K562 (cell line): ENCODE results near the gene ZNF280D. TPM values are rescaled to one million over a fixed set of nuclear protein-coding genes. Genes with fewer than 3 reads are reported as not detected.

Experiments used
- ATAC-seq: fragments of 200-7000 bp; cut with Tn5 transposase; 3 replicates; pipeline ENCODE4 v1.9.1; 2020; ENCODE audit warnings: moderate library complexity
- BruUV-seq: library from RNA; stranded (reverse); fragments of 400-500 nt; replicated peaks from 2 replicates; lab custom pipeline; 2021; lab: Mats Ljungman, UMichigan
- CTCF ChIA-PET: fragments of 300-600 bp; formaldehyde crosslinking; extraction: SDS; loops from one replicate; lab custom pipeline; 2021; ENCODE audit warnings: low intra/inter-chr PET ratio; lab: Yijun Ruan, JAX
- POLR2A ChIA-PET: fragments of 300-600, 350-650 bp; sonication (Branson Sonifier 250); formaldehyde crosslinking; extraction: SDS; loops from one replicate; lab custom pipeline; 2021; ENCODE audit warnings: antibody characterized with exemption, inconsistent platforms; lab: Yijun Ruan, JAX
- DNase-seq, 4 experiments: peaks; one replicate each; pipeline versions ENCODE4 v3.0.0 to v3.0.0-alpha.2; 2011 to 2018; ENCODE audit warnings: low spot score in 3 of 4, mixed read lengths in 3 of 4; ENCODE audit errors: extremely low read depth in 1 of 4
- FAIRE-seq: peaks from 2 replicates; lab custom pipeline; 2011; peaks lifted over from hg19 to GRCh38; lab: Jason Lieb, UNC
- H2AFZ ChIP-seq: 2 replicates; pipeline ENCODE4 v1.6.0; 2011; ENCODE audit warnings: low read depth, low read length, control low read depth, inconsistent platforms
- H3K27ac ChIP-seq: fragments of 200-600 bp; 3 replicates; pipeline ENCODE4 v1.8.0; 2011; ENCODE audit warnings: low read depth, mild to moderate bottlenecking, control low read depth, inconsistent platforms, low read length, moderate library complexity, mixed read lengths; ENCODE audit errors: extremely low read depth
- H3K27me3 ChIP-seq, 2 experiments: fragments of 300-600 bp in 1 of 2; 2 replicates in 1 of 2; 3 replicates in 1 of 2; pipeline versions ENCODE4 v1.6.0 to v1.8.0; 2011; ENCODE audit warnings: inconsistent platforms in 2 of 2, low read length in 2 of 2, mild to moderate bottlenecking in 1 of 2, mixed read lengths in 1 of 2, moderate library complexity in 1 of 2; ENCODE audit not compliant: control insufficient read depth in 2 of 2, insufficient read depth in 2 of 2
- H3K36me3 ChIP-seq: fragments of 300-600 bp; 3 replicates; pipeline ENCODE4 v1.8.0; 2011; ENCODE audit warnings: mild to moderate bottlenecking, low read length, inconsistent platforms; ENCODE audit not compliant: control insufficient read depth, insufficient read depth
- H3K4me1 ChIP-seq, 2 experiments: fragments of 200-600 bp in 1 of 2; replicated peaks in 1 of 2; 2 replicates in 1 of 2; 3 replicates in 1 of 2; pipeline versions ENCODE4 v1.5.1 to v1.8.0; 2011; ENCODE audit warnings: inconsistent platforms in 2 of 2, low read length in 2 of 2, mild to moderate bottlenecking in 1 of 2, mixed read lengths in 1 of 2, moderate library complexity in 1 of 2; ENCODE audit not compliant: control insufficient read depth in 2 of 2, insufficient read depth in 2 of 2
- H3K4me2 ChIP-seq: 2 replicates; pipeline ENCODE4 v1.6.1; 2011; ENCODE audit warnings: low read length, control low read depth, inconsistent platforms, mixed read lengths; ENCODE audit not compliant: insufficient read depth
- H3K4me3 ChIP-seq: fragments of 200-600 bp; sonication (generic), shearing (Covaris generic); 2 replicates; pipeline ENCODE4 v1.5.1; 2016; ENCODE audit warnings: control low read depth, inconsistent platforms
- H3K79me2 ChIP-seq: fragments of 200-600 bp; 3 replicates; pipeline ENCODE4 v1.8.0; 2011; ENCODE audit warnings: low read length, inconsistent platforms; ENCODE audit not compliant: control insufficient read depth, insufficient read depth
- H3K9ac ChIP-seq, 2 experiments: 2 replicates each; pipeline versions ENCODE4 v1.6.0 to v1.6.1; 2011; ENCODE audit warnings: low read depth in 2 of 2, low read length in 2 of 2, control low read depth in 1 of 2, inconsistent platforms in 1 of 2, mild to moderate bottlenecking in 1 of 2, mixed read lengths in 1 of 2; ENCODE audit not compliant: insufficient read depth in 1 of 2
- H3K9me1 ChIP-seq: one replicate; pipeline ENCODE4 v1.6.0; 2011; ENCODE audit warnings: inconsistent platforms, mild to moderate bottlenecking, low read length, moderate library complexity; ENCODE audit not compliant: control insufficient read depth, insufficient read depth
- H3K9me3 ChIP-seq: replicated peaks from 2 replicates; pipeline ENCODE4 v1.5.1; 2011; ENCODE audit warnings: low read depth, low read length, inconsistent platforms; ENCODE audit not compliant: control insufficient read depth, insufficient read depth
- H4K20me1 ChIP-seq: replicated peaks from 2 replicates; pipeline ENCODE4 v1.6.1; 2011; ENCODE audit warnings: low read length, inconsistent platforms, mixed read lengths; ENCODE audit not compliant: control insufficient read depth, insufficient read depth
- FOXK1 ChIP-seq: sonication (generic); formaldehyde crosslinking; IDR thresholded peaks from 2 replicates; pipeline ENCODE4 v1.8.0; 2022; ENCODE audit warnings: missing genetic modification reagents, mild to moderate bottlenecking, borderline replicate concordance
- MAX ChIP-seq: sonication (generic); formaldehyde crosslinking; IDR thresholded peaks from 2 replicates; pipeline ENCODE4 v1.9.0; 2022; ENCODE audit warnings: mild to moderate bottlenecking, missing genetic modification reagents
- PHB2 ChIP-seq: fragments of 450-650 bp; IDR thresholded peaks from 2 replicates; pipeline ENCODE4 v1.6.1; 2017; ENCODE audit warnings: low read depth
- SMARCA4 ChIP-seq: fragments of 450-650 bp; IDR thresholded peaks from 2 replicates; pipeline ENCODE4 v1.6.1; 2016
- SRSF9 ChIP-seq: fragments of 200-400 bp; formaldehyde crosslinking; IDR thresholded peaks from 2 replicates; pipeline ENCODE4 v1.6.1; 2017; ENCODE audit warnings: low read depth, low read length, borderline replicate concordance
- THAP7 ChIP-seq: fragments of 250-450 bp; sonication (Bioruptor Pico); IDR thresholded peaks from 2 replicates; pipeline ENCODE4 v1.5.0; 2021
- UBTF ChIP-seq, 2 experiments: IDR thresholded peaks; 2 replicates each; pipeline ENCODE4 v1.6.1; 2012; ENCODE audit warnings: improper control_type of control experiment in 2 of 2, low read depth in 2 of 2, low read length in 2 of 2, borderline replicate concordance in 1 of 2
- ZBTB8A ChIP-seq: fragments of 450-650 bp; IDR thresholded peaks from 2 replicates; pipeline ENCODE4 v1.6.1; 2018; ENCODE audit warnings: mild to moderate bottlenecking, moderate library complexity; ENCODE audit not compliant: partially characterized antibody
- ZNF449 ChIP-seq: fragments of 250-450 bp; sonication (Bioruptor Pico); IDR thresholded peaks from 2 replicates; pipeline ENCODE4 v1.8.0; 2022; ENCODE audit warnings: moderate library complexity, mild to moderate bottlenecking, inconsistent platforms
- ZNF644 ChIP-seq: fragments of 200-800 bp; sonication (Bioruptor generic); IDR thresholded peaks from 2 replicates; pipeline ENCODE4 v1.6.1; 2016; ENCODE audit warnings: low read depth, missing genetic modification characterization, missing compliant biosample characterization
- WGBS: fragments of 100-300 bp; shearing (Covaris generic); methylation state at CpG from one replicate; pipeline ENCODE4 v1.1.6; 2016; ENCODE audit warnings: low coverage, mixed read lengths; ENCODE audit not compliant: insufficient coverage; ENCODE audit errors: missing lambda C conversion rate; 5-methylcytosine and 5-hydroxymethylcytosine counted together
- in situ Hi-C: fragments of 300-500 bp; cut with MboI; formaldehyde crosslinking; loops from 4 replicates; pipeline ENCODE4 v1.15.0; 2018; ENCODE audit warnings: inconsistent platforms, mixed read lengths
- intact Hi-C: fragments of 100-400 bp; cut with micrococcal nuclease; formaldehyde crosslinking; loops from 2 replicates; pipeline ENCODE4 v1.14.2; 2022
- polyA plus RNA-seq, 8 experiments: library from polyadenylated mRNA; depleted of rRNA in 4 of 8; stranded (reverse) in 5 of 8; unstranded in 3 of 8; fragments of >200 nt; fragmentation: Nextera tagmentation in 2 of 8; fragmentation: Illumina TruSeq in 1 of 8; extraction: Ambion mirVana in 2 of 8; extraction: Trizol in 1 of 8; gene quantifications; 2 replicates each; pipeline versions ENCODE4 v1.2.1 to v1.2.3, GENCODE V29; 2011 to 2014; ENCODE audit warnings: inconsistent platforms in 1 of 8, missing spikeins in 1 of 8
- total RNA-seq, 7 experiments: library from RNA; depleted of rRNA in 6 of 7; stranded (reverse); fragments of >200 nt in 6 of 7; fragmentation: Illumina TruSeq in 2 of 7; extraction: Trizol in 2 of 7; gene quantifications; 2 replicates each; pipeline versions ENCODE4 v1.2.1 to v1.2.3, GENCODE V29; 2011 to 2021; ENCODE audit warnings: low replicate concordance in 1 of 7

ZNF280D gene
- total and polyA plus RNA-seq, 9 of the 15 experiments (the other 6 are each of a cell fraction or from before 2014, with no cell fraction given) = 8.3 to 21.8 (median 18.4) TPM

- 48% methylated on average over 2 of the region's 2 CpGs for WGBS
- Histone ChIP-seq H3K9me1 (no peaks in the 10 kb centered on the region), H3K9ac (no peak overlapping the region), H3K27me3 (no peaks in the 10 kb centered on the region), H4K20me1 (no peaks in the 10 kb centered on the region), H3K36me3 (no peaks in the 10 kb centered on the region; the same call in 2 of the 3 replicates), H3K27ac (no peak overlapping the region), H3K4me3 (no peak overlapping the region), H2AFZ (no peak overlapping the region), H3K4me2 (no peak overlapping the region), H3K79me2 (no peaks in the 10 kb centered on the region), H3K9me3 (no peaks in the 10 kb centered on the region), H3K4me1 (no peaks in the 10 kb centered on the region)
- BruUV-seq = no TSS peak
- intact Hi-C loops (no loop called here), in situ Hi-C loops (no loop called here)
- no peak for ATAC-seq
- POLR2A ChIA-PET = no interaction called here
- CTCF ChIA-PET = no interaction called here
- DNase-seq = no peak
- FAIRE-seq = no peak
- no peak for TF ChIP-seq ZNF449 (CRISPR knock-in tag)
- TF ChIP-seq THAP7 (CRISPR knock-in tag) = no peak
- no peak for TF ChIP-seq PHB2
- TF ChIP-seq SMARCA4 = no peak
- no peak for TF ChIP-seq SRSF9
- TF ChIP-seq ZBTB8A = no peak
- TF ChIP-seq FOXK1 = no peak
- no peak for TF ChIP-seq MAX (CRISPR knock-in tag)
- no peak for TF ChIP-seq UBTF (IDR thresholded peaks at IDR 0.05; ENCODE audit: borderline replicate concordance in 1 of 2, low read depth in 2 of 2, low read length in 2 of 2)
- TF ChIP-seq ZNF644 (tag) = no peak
- TF ChIP-seq, all 486 proteins: peak for 0
Observed at GRCh38 chr15:56659197-56659596, 74.1 kb downstream of the ZNF280D start.
